Keratinocyte (primary cell): ENCODE data around the gene SMARCC2. TPM values are rescaled to one million over a fixed set of nuclear protein-coding genes. Genes with fewer than 3 reads are reported as not detected.

Experiments
- DNase-seq: peaks from one replicate; pipeline ENCODE4 v3.0.0-alpha.2; 2011; ENCODE audit warnings: low read depth, missing footprints, low spot score
- FAIRE-seq: peaks from 2 replicates; lab custom pipeline; 2011; peaks lifted over from hg19 to GRCh38; lab: Jason Lieb, UNC
- H2AFZ ChIP-seq: 2 replicates; pipeline ENCODE4 v1.6.0; 2012; ENCODE audit warnings: low read length, control low read depth, inconsistent platforms; ENCODE audit not compliant: control insufficient read depth
- H3K27ac ChIP-seq: 2 replicates; pipeline ENCODE4 v1.5.1; 2011; ENCODE audit warnings: low read length; ENCODE audit not compliant: control insufficient read depth, insufficient read depth
- H3K27me3 ChIP-seq: 3 replicates; pipeline ENCODE4 v1.6.0; 2011; ENCODE audit warnings: low read length; ENCODE audit not compliant: control insufficient read depth, insufficient read depth; ENCODE audit errors: extremely low read depth
- H3K36me3 ChIP-seq, 2 experiments: 2 replicates in 1 of 2; 3 replicates in 1 of 2; pipeline ENCODE4 v1.5.1; 2011; ENCODE audit warnings: low read length in 2 of 2, mild to moderate bottlenecking in 1 of 2; ENCODE audit not compliant: control insufficient read depth in 2 of 2, insufficient read depth in 2 of 2; ENCODE audit errors: extremely low read depth in 1 of 2
- H3K4me1 ChIP-seq: 3 replicates; pipeline ENCODE4 v1.5.1; 2011; ENCODE audit warnings: low read length; ENCODE audit not compliant: control insufficient read depth, insufficient read depth; ENCODE audit errors: extremely low read depth
- H3K4me2 ChIP-seq: 3 replicates; pipeline ENCODE4 v1.6.0; 2011; ENCODE audit warnings: low read depth, low read length; ENCODE audit not compliant: control insufficient read depth, insufficient read depth; ENCODE audit errors: extremely low read depth
- H3K4me3 ChIP-seq, 3 experiments: fragments of 200-600 bp in 1 of 3; sonication (generic) in 1 of 3; 2 replicates in 2 of 3; 3 replicates in 1 of 3; pipeline ENCODE4 v1.5.1; 2011 to 2016; ENCODE audit warnings: low read length in 3 of 3, mild to moderate bottlenecking in 3 of 3, control low read depth in 2 of 3, inconsistent platforms in 1 of 3, low read depth in 1 of 3, mixed read lengths in 1 of 3, mixed run types in 1 of 3, moderate library complexity in 1 of 3; ENCODE audit not compliant: control insufficient read depth in 2 of 3, insufficient read depth in 2 of 3; ENCODE audit errors: extremely low read depth in 1 of 3
- H3K79me2 ChIP-seq: 2 replicates; pipeline ENCODE4 v1.6.0; 2012; ENCODE audit warnings: low read length; ENCODE audit not compliant: control insufficient read depth, insufficient read depth
- H3K9ac ChIP-seq: 3 replicates; pipeline ENCODE4 v1.6.0; 2011; ENCODE audit warnings: low read length; ENCODE audit not compliant: control insufficient read depth, insufficient read depth; ENCODE audit errors: extremely low read depth
- H3K9me1 ChIP-seq: 3 replicates; pipeline ENCODE4 v1.6.0; 2011; ENCODE audit warnings: low read length; ENCODE audit not compliant: control insufficient read depth, insufficient read depth; ENCODE audit errors: extremely low read depth
- H3K9me3 ChIP-seq: 2 replicates; pipeline ENCODE4 v1.5.1; 2012; ENCODE audit warnings: low read depth, low read length; ENCODE audit not compliant: control insufficient read depth
- H4K20me1 ChIP-seq: 3 replicates; pipeline ENCODE4 v1.6.0; 2011; ENCODE audit warnings: low read length; ENCODE audit not compliant: control insufficient read depth, insufficient read depth; ENCODE audit errors: extremely low read depth
- EZH2 ChIP-seq: IDR thresholded peaks from one replicate; pipeline ENCODE4 v1.6.1; 2012; ENCODE audit warnings: inconsistent platforms, mild to moderate bottlenecking, low read length, moderate library complexity
- dilution Hi-C: fragments of 300-500 bp; cut with MboI; formaldehyde crosslinking; loops from one replicate; pipeline ENCODE4 v1.7.0; 2020; ENCODE audit warnings: low sequenced_read_pairs; ENCODE audit not compliant: extremely low pct_ligation_motif_present
- polyA plus RNA-seq, 5 experiments: library from polyadenylated mRNA; depleted of rRNA in 3 of 5; stranded (reverse) in 3 of 5; stranded (forward) in 1 of 5; unstranded in 1 of 5; fragments of >200 nt; gene quantifications; 1 replicate in 1 of 5; 2 replicates in 3 of 5; 3 replicates in 1 of 5; pipeline versions ENCODE4 v1.2.1 to v1.2.3, GENCODE V29; 2011 to 2012; ENCODE audit warnings: missing spikeins in 2 of 5, low read depth in 1 of 5, low replicate concordance in 1 of 5
- TF ChIP-seq, protein P1 (sequence below), 3 experiments: IDR thresholded peaks in 1 of 3; conservative IDR thresholded peaks in 1 of 3; optimal IDR thresholded peaks in 1 of 3; 2 replicates in 2 of 3; 3 replicates in 1 of 3; pipeline versions ENCODE3 to v1.5.1; 2011; ENCODE audit warnings: low read length in 3 of 3, mild to moderate bottlenecking in 3 of 3, moderate library complexity in 2 of 3, control low read depth in 1 of 3, inconsistent platforms in 1 of 3; ENCODE audit not compliant: insufficient read depth in 2 of 3; ENCODE audit errors: extremely low read depth in 1 of 3

Gene SMARCC2
- polyA plus RNA-seq, 1 donor (not counting 4 experiments of a cell fraction or from before 2014, with no cell fraction given), result 32.5 TPM

DNA sequence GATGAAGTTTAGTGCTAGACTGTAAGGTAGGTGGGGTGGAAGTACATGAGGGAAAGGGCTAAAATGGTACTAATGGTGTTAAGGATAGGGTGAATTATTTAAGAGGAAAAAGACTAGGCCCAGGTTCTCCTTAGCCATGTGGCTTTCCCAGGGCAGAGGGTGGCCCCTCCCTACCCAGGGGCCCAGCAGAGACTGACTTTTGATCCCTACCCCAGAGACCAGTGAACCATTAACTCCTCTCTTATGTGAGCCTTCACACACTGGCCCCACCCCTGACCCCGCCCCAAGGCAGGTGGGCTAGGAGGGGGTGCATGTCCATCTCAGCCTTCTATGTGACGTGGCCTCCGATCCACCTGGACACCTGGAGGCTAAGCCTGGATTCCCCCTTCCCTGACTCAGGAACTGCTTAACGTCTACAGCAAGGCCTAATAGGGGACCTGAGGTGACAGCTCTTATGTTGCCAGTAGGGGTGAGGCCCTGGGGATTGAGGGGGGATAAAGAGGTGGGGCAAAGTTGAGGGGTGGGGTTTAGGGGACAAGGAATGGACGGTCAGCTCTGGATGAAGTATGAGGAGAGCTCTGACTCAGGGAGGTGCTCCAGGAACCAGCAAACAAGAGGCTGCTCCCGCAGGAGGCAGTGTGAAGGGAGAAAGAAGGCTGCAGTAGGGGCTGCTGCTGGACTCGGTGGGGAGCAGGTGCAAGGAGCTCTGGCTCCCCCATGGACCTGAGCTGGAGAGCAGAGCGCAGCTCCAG, 41.3 kb upstream of the SMARCC2 start:
- no peak for FAIRE-seq
- no peak overlapping the region for H2AFZ ChIP-seq
- no peak overlapping the region for H3K27ac ChIP-seq
- peaks cover 0 to 3% of the 10 kb centered on the region in 2 experiments for H3K36me3 ChIP-seq
- dilution Hi-C loops, result no loop called here
- no peaks in the 10 kb centered on the region for H3K27me3 ChIP-seq
- TF ChIP-seq, protein P1, sequence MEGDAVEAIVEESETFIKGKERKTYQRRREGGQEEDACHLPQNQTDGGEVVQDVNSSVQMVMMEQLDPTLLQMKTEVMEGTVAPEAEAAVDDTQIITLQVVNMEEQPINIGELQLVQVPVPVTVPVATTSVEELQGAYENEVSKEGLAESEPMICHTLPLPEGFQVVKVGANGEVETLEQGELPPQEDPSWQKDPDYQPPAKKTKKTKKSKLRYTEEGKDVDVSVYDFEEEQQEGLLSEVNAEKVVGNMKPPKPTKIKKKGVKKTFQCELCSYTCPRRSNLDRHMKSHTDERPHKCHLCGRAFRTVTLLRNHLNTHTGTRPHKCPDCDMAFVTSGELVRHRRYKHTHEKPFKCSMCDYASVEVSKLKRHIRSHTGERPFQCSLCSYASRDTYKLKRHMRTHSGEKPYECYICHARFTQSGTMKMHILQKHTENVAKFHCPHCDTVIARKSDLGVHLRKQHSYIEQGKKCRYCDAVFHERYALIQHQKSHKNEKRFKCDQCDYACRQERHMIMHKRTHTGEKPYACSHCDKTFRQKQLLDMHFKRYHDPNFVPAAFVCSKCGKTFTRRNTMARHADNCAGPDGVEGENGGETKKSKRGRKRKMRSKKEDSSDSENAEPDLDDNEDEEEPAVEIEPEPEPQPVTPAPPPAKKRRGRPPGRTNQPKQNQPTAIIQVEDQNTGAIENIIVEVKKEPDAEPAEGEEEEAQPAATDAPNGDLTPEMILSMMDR (optimal IDR thresholded peaks at IDR 0.05 in 1 of 3, IDR thresholded peaks at IDR 0.05 in 1 of 3, conservative IDR thresholded peaks at IDR 0.05 in 1 of 3; ENCODE audit: extremely low read depth in 1 of 3, insufficient read depth in 2 of 3, low read length in 3 of 3), result no peak
- TF ChIP-seq EZH2, result no peak
- no peak overlapping the region for H3K4me2 ChIP-seq
- H3K4me1 ChIP-seq, result no peaks in the 10 kb centered on the region
- H3K79me2 ChIP-seq, result no peaks in the 10 kb centered on the region
- no peaks in the 10 kb centered on the region for H4K20me1 ChIP-seq
- no peak overlapping the region for H3K4me3 ChIP-seq
- no peaks in the 10 kb centered on the region for H3K9me3 ChIP-seq
- H3K9ac ChIP-seq, result no peak overlapping the region
- no peaks in the 10 kb centered on the region for H3K9me1 ChIP-seq
- DNase-seq, result no peak

DNA sequence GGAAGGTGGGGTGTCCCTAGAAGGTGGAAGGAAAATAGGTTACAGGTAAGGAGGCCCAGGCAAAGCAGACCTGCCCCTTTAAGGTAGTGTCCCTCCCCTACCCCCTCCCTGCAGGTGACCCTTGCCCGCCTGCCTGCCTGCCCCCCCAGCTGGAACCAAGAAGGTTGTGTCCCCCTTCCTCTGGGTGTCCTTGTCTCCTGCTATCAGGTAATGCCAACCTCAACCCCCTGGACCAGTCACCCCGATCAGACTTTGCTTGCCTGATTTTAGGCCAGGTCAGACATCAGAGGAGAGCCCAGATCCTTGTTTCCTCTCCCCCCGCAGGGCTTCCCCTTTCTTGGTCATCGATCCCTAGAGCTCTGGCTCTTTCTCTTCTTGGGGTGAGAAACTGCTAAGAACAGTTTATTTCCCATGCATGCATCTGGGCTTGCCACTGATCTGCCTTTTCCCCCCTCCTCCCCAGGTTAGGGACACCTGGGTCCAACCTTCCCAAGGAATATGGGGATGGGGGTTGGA, 40.7 kb upstream of the SMARCC2 start, which contains the start of gene SLC39A5:
Gene SLC39A5, plus strand, starts transcription at position 136 of the 516 bp plus-strand sequence. CDS start 1,224 bp downstream, outside the sequence.
- DNase-seq, result no peak
- dilution Hi-C loops, result no loop called here
- Histone ChIP-seq H3K4me2 (no peak within 1 kb of the TSS), H2AFZ (no peak within 1 kb of the TSS), H3K9me3 (no peaks in the 10 kb centered on the region), H3K9me1 (no peaks in the 10 kb centered on the region), H3K27ac (no peak within 1 kb of the TSS), H3K36me3 (peaks cover 0 to 4% of the 10 kb centered on the region in 2 experiments), H3K27me3 (no peaks in the 10 kb centered on the region), H4K20me1 (no peaks in the 10 kb centered on the region), H3K9ac (no peak within 1 kb of the TSS), H3K4me3 (no peak within 1 kb of the TSS), H3K4me1 (peaks cover 3% of the 10 kb centered on the region), H3K79me2 (no peaks in the 10 kb centered on the region)
- TF ChIP-seq EZH2, result no peak
- TF ChIP-seq, protein P1 (optimal IDR thresholded peaks at IDR 0.05 in 1 of 3, IDR thresholded peaks at IDR 0.05 in 1 of 3, conservative IDR thresholded peaks at IDR 0.05 in 1 of 3; ENCODE audit: extremely low read depth in 1 of 3, insufficient read depth in 2 of 3, low read length in 3 of 3), result no peak
- FAIRE-seq, result no peak
